ENCODE measurements around the gene CYGB.
A peak's percentile ranks its signal among the peaks of the same experiment; 100 is the strongest.

The CYGB gene

DNA sequence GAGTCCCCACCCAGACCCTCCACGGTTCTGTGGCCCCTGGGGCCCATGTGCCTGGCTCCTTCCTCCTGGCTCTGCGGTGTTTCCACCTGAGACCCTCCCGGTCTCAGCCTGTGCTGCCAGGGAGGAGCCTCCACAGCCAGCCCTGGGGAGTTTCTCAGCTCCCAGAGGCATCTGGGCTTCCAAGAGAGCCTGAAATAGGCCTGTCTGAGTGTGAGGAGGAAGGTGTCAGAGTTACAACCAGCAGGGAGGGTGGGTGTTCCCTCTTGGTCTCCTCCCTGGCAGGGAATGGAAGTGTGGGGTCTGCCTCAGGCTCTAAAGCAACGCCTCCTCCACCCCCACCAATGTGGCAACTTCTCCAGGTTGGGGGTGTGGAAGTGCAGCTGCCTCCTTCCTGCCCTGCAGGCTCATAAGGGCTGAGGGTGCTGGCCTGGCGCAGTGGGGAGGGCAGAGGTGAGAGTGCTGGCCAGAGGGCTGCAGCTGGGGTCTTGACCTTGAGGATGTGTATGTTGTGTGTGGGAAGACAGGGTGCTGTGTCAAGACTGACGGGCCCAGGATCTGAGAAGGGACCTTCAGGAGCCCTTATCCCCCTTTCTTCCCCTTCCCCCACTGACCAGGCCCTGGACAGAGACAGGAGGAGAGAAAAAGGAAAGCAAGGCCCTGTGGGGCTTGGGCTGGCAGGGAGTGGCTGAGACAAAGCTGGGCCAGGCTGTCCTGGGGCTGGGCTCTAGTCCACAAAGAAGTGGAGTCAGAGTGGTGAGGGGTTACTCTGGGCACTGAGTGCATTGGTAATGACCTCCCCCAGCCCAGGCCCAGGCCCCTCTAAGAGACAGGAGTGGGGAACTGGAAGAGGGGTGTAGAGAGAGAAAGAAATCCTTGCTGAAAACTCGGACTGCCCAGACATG is 2.4 kb downstream of the CYGB start (continued):
- TF ChIP-seq, protein P1, sequence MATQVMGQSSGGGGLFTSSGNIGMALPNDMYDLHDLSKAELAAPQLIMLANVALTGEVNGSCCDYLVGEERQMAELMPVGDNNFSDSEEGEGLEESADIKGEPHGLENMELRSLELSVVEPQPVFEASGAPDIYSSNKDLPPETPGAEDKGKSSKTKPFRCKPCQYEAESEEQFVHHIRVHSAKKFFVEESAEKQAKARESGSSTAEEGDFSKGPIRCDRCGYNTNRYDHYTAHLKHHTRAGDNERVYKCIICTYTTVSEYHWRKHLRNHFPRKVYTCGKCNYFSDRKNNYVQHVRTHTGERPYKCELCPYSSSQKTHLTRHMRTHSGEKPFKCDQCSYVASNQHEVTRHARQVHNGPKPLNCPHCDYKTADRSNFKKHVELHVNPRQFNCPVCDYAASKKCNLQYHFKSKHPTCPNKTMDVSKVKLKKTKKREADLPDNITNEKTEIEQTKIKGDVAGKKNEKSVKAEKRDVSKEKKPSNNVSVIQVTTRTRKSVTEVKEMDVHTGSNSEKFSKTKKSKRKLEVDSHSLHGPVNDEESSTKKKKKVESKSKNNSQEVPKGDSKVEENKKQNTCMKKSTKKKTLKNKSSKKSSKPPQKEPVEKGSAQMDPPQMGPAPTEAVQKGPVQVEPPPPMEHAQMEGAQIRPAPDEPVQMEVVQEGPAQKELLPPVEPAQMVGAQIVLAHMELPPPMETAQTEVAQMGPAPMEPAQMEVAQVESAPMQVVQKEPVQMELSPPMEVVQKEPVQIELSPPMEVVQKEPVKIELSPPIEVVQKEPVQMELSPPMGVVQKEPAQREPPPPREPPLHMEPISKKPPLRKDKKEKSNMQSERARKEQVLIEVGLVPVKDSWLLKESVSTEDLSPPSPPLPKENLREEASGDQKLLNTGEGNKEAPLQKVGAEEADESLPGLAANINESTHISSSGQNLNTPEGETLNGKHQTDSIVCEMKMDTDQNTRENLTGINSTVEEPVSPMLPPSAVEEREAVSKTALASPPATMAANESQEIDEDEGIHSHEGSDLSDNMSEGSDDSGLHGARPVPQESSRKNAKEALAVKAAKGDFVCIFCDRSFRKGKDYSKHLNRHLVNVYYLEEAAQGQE (tag by site-specific recombination; IDR thresholded peaks at IDR 0.05) = peak; percentile 46; the same call in 1 of the 2 replicates
- TF ChIP-seq ZNF335 (tag by site-specific recombination; conservative IDR thresholded peaks at IDR 0.05) (no peak), KLF1 (tag by site-specific recombination; IDR thresholded peaks at IDR 0.05) (peak; percentile 68), INSM2 (tag by site-specific recombination; IDR thresholded peaks at IDR 0.05) (no peak), EGR2 (tag by site-specific recombination; IDR thresholded peaks at IDR 0.05; ENCODE audit: low read depth) (peak; percentile 94), ZNF292 (tag by site-specific recombination; IDR thresholded peaks at IDR 0.05; ENCODE audit: borderline replicate concordance, low read depth) (no peak), ZFP37 (tag by site-specific recombination; IDR thresholded peaks at IDR 0.05) (no peak), ZNF394 (tag by site-specific recombination; IDR thresholded peaks at IDR 0.05; ENCODE audit: borderline replicate concordance) (no peak), ZNF23 (tag by site-specific recombination; IDR thresholded peaks at IDR 0.05; ENCODE audit: borderline replicate concordance) (no peak), ZNF239 (tag by site-specific recombination; IDR thresholded peaks at IDR 0.05) (no peak), ZNF10 (tag by site-specific recombination; IDR thresholded peaks at IDR 0.05) (no peak), PRDM2 (tag by site-specific recombination; IDR thresholded peaks at IDR 0.05; ENCODE audit: borderline replicate concordance) (no peak), ZNF248 (tag by site-specific recombination; IDR thresholded peaks at IDR 0.05) (no peak), ZNF274 (IDR thresholded peaks at IDR 0.05; ENCODE audit: low read length) (no peak), ZNF274 (tag by site-specific recombination; IDR thresholded peaks at IDR 0.05; ENCODE audit: borderline replicate concordance) (no peak), ZNF121 (tag by site-specific recombination; IDR thresholded peaks at IDR 0.05) (no peak), ZNF549 (tag by site-specific recombination; IDR thresholded peaks at IDR 0.05) (no peak), ZBTB17 (tag by site-specific recombination; IDR thresholded peaks at IDR 0.05) (no peak), ZNF585B (tag by site-specific recombination; IDR thresholded peaks at IDR 0.05) (no peak)
- TF ChIP-seq, protein P2, sequence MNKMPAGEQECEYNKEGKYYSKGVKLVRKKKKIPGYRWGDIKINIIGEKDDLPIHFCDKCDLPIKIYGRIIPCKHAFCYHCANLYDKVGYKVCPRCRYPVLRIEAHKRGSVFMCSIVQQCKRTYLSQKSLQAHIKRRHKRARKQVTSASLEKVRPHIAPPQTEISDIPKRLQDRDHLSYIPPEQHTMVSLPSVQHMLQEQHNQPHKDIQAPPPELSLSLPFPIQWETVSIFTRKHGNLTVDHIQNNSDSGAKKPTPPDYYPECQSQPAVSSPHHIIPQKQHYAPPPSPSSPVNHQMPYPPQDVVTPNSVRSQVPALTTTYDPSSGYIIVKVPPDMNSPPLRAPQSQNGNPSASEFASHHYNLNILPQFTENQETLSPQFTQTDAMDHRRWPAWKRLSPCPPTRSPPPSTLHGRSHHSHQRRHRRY (tag by site-specific recombination; IDR thresholded peaks at IDR 0.05) = no peak
